Measurements from ENCODE around the gene GLTP.

The GLTP gene

DNA sequence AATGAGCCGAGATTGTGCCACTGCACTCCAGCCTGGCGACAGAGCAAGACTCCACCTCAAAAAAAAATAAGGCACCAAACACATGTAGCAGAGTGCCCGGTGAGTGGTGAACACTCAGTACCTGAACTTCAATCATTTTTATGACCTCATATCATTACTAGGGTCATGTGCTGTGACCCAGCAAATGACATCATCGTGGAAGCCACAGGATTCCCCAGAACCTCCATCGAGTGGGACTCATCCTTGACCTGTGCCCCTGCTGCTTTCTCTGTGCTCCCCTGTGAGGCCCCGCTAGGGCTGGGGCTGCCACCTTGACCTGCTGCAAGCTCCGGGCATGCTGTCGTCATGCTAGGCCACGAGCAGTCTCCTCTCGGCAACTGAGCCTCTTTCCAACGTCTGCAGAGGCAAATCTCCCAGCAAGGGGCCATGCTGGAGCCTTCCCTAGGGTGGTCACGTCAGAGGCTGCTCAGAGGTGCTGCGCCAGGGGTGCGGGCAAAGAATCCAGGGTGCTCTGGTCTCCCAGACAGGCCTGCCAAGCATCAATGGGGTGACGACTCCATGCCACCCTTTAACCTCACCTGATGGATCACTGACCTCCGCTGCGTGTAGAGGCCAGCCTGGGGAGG is 18.5 kb downstream of the GLTP start:
- Histone ChIP-seq H3K27me3 (ENCODE audit: low read length) (no peaks in the 10 kb centered on the region), H3K27ac (ENCODE audit: low read depth, low read length) (no peak overlapping the region), H3K9ac (ENCODE audit: low read length) (no peak overlapping the region), H3K4me2 (ENCODE audit: low read depth, low read length, poor library complexity, severe bottlenecking) (no peak overlapping the region), H3K4me3 (ENCODE audit: insufficient read depth, low read length, poor library complexity, severe bottlenecking) (no peak overlapping the region), H3F3A (ENCODE audit: insufficient read depth) (no peaks in the 10 kb centered on the region), H3K36me3 (ENCODE audit: low read length) (no peaks in the 10 kb centered on the region), H4K20me1 (ENCODE audit: low read depth, low read length) (no peaks in the 10 kb centered on the region), H3K9me3 (ENCODE audit: insufficient read depth, low read length) (no peaks in the 10 kb centered on the region), H3K79me2 (ENCODE audit: insufficient read depth, low read length) (no peaks in the 10 kb centered on the region), H2AFZ (ENCODE audit: low read depth, low read length, severe bottlenecking) (no peak overlapping the region), H3K9me2 (replicated peaks; ENCODE audit: insufficient read depth, low read length) (no peaks in the 10 kb centered on the region)
- TF ChIP-seq, protein P1, sequence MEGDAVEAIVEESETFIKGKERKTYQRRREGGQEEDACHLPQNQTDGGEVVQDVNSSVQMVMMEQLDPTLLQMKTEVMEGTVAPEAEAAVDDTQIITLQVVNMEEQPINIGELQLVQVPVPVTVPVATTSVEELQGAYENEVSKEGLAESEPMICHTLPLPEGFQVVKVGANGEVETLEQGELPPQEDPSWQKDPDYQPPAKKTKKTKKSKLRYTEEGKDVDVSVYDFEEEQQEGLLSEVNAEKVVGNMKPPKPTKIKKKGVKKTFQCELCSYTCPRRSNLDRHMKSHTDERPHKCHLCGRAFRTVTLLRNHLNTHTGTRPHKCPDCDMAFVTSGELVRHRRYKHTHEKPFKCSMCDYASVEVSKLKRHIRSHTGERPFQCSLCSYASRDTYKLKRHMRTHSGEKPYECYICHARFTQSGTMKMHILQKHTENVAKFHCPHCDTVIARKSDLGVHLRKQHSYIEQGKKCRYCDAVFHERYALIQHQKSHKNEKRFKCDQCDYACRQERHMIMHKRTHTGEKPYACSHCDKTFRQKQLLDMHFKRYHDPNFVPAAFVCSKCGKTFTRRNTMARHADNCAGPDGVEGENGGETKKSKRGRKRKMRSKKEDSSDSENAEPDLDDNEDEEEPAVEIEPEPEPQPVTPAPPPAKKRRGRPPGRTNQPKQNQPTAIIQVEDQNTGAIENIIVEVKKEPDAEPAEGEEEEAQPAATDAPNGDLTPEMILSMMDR (IDR thresholded peaks at IDR 0.05; ENCODE audit: insufficient read depth, low read length, poor library complexity, severe bottlenecking), result no peak
- no peak for TF ChIP-seq EZH2phosphoT487 (conservative IDR thresholded peaks at IDR 0.05; ENCODE audit: low read length)

DNA sequence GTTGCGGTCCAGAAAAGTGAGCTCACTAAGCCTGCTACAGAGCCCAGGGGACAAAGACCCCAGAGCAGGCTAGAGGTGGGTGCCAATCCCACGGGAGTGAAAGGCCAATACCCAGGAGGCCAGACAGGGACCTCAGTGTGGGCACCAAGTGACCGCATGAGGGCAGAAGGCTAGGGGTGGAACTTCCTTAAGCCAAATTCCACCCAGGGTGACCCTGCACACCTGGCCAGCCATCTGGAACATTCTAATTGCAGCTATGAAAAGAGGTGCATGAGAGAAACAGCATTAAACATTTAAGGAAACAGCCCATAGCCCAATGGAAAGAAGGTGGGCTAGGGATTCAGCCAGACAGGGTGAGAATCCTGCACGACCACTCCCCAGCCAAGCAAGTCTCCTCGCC is 19.4 kb downstream of the GLTP start:
- Histone ChIP-seq H3K79me2 (ENCODE audit: insufficient read depth, low read length) (no peaks in the 10 kb centered on the region), H3K27ac (ENCODE audit: low read depth, low read length) (no peak overlapping the region), H3K4me2 (ENCODE audit: low read depth, low read length, poor library complexity, severe bottlenecking) (no peak overlapping the region), H3K9ac (ENCODE audit: low read length) (no peak overlapping the region), H3K4me3 (ENCODE audit: insufficient read depth, low read length, poor library complexity, severe bottlenecking) (no peak overlapping the region), H4K20me1 (ENCODE audit: low read depth, low read length) (no peaks in the 10 kb centered on the region), H3F3A (ENCODE audit: insufficient read depth) (no peaks in the 10 kb centered on the region), H3K36me3 (ENCODE audit: low read length) (no peaks in the 10 kb centered on the region), H3K27me3 (ENCODE audit: low read length) (no peaks in the 10 kb centered on the region), H3K9me3 (ENCODE audit: insufficient read depth, low read length) (no peaks in the 10 kb centered on the region), H2AFZ (ENCODE audit: low read depth, low read length, severe bottlenecking) (no peak overlapping the region), H3K9me2 (replicated peaks; ENCODE audit: insufficient read depth, low read length) (no peaks in the 10 kb centered on the region)
- TF ChIP-seq, protein P1 (IDR thresholded peaks at IDR 0.05; ENCODE audit: insufficient read depth, low read length, poor library complexity, severe bottlenecking), result no peak
- TF ChIP-seq EZH2phosphoT487 (conservative IDR thresholded peaks at IDR 0.05; ENCODE audit: low read length), result no peak

DNA sequence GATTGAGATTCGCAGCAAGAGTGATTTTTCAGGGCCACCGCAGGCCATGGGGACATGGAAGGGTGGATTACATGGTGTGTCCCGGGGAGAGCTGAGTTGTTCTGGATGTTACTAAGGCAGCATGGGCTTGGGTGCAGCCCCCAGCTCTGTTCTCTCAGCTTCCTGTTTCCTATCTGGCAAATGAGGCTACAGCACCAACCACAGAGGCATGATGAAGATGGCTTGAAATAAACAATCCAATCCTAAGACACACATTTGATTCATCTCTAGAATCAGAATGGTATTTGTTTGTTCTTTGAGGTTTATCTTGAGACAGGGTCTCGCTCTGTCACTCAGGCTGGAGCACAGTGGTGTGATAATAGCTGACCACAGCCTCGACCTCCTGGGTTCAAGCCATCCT is 21.6 kb downstream of the GLTP start:
- Histone ChIP-seq H3K9me2 (replicated peaks; ENCODE audit: insufficient read depth, low read length) (no peaks in the 10 kb centered on the region), H3F3A (ENCODE audit: insufficient read depth) (no peaks in the 10 kb centered on the region), H3K27me3 (ENCODE audit: low read length) (no peaks in the 10 kb centered on the region), H3K4me3 (ENCODE audit: insufficient read depth, low read length, poor library complexity, severe bottlenecking) (no peak overlapping the region), H2AFZ (ENCODE audit: low read depth, low read length, severe bottlenecking) (no peak overlapping the region), H4K20me1 (ENCODE audit: low read depth, low read length) (no peaks in the 10 kb centered on the region), H3K9ac (ENCODE audit: low read length) (no peak overlapping the region), H3K79me2 (ENCODE audit: insufficient read depth, low read length) (no peaks in the 10 kb centered on the region), H3K36me3 (ENCODE audit: low read length) (no peaks in the 10 kb centered on the region), H3K27ac (ENCODE audit: low read depth, low read length) (no peak overlapping the region), H3K4me2 (ENCODE audit: low read depth, low read length, poor library complexity, severe bottlenecking) (no peak overlapping the region), H3K9me3 (ENCODE audit: insufficient read depth, low read length) (no peaks in the 10 kb centered on the region)
- TF ChIP-seq EZH2phosphoT487 (conservative IDR thresholded peaks at IDR 0.05; ENCODE audit: low read length), result no peak
- TF ChIP-seq, protein P1 (IDR thresholded peaks at IDR 0.05; ENCODE audit: insufficient read depth, low read length, poor library complexity, severe bottlenecking), result no peak
